A172 (cell line): ENCODE data around the gene C10orf88. TPM values are rescaled to one million over a fixed set of nuclear protein-coding genes. Genes with fewer than 3 reads are reported as not detected.

Source experiments
- DNase-seq: peaks from one replicate; pipeline ENCODE4 v3.0.0-alpha.2; 2015; ENCODE audit warnings: low spot score
- total RNA-seq: library from RNA; depleted of rRNA; stranded (reverse); fragments of >200 nt; shearing (Covaris generic); gene quantifications from 2 replicates; pipeline ENCODE4 v1.2.3, GENCODE V29; 2014; rRNA removed

Gene C10orf88
- 5.3 and 6.6 TPM in 2 replicates for total RNA-seq

- peak; percentile 93 for DNase-seq
These were observed at the start of gene C10orf88 for GRCh38 chr10:122953902-122954730. TSS of gene C10orf88 (minus strand) at chr10:122954227. CDS start at chr10:122954178, 49 bp downstream.

DNA sequence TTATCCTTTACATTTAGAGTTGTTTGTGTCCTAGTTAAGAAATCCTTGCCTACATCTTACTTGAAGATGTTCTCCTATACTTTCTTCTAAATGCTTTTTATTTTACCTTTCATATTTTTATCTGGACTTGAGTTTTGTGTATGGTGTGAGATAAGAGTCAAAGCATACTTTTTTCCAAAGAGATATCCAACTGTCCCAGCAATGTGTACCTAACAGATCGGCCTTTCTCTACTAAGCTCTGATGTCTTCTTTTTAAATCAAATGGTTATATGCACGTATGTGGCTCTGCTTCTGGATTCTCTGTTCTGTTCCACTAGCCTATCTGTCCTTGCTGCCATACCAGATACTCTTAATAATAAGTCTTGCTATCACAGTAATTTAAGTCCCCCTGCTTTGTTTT lies 47.3 kb upstream of the C10orf88 start:
- DNase-seq: no peak

- no peak for DNase-seq
These were observed 46.1 kb upstream of the C10orf88 start for GRCh38 chr10:123000155-123000554.

DNA sequence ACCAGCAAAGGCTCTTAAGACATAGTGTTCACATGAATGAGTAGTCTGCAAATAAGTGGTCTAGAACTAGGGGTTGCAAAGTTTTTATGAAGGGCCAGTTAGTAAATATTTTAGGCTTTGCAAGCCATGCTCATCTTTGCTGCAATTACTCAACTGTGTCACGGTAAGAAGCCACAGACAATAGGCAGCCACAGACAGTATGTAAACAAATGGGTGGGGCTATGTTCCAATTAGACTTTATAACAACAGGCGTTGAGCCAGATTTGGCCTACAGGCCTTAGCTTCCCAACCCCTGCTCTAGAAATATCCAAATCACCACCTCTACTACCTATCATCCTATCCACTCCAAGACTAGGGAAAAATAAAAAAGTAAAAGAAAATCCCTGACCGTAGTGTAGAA lies 45.3 kb upstream of the C10orf88 start:
- no peak for DNase-seq

DNA sequence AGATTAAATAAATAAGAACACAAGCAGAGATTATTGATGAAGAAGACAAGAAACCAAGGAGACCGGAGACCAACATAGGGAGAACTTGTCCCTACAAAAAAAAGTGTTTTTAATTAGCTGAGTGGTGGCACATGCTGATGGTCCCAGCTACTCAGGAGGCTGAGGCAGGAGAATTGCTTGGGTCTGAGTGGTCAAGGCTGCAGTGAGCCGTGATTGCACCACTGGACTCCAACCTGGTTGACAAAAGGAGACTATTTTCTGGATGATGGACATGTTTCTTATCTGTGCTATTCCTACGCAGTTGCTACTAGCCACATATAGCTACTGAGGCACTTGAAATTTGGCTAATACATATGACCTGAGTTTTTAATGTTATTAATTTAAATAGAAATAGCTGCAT lies 44.9 kb upstream of the C10orf88 start:
- no peak for DNase-seq

DNA sequence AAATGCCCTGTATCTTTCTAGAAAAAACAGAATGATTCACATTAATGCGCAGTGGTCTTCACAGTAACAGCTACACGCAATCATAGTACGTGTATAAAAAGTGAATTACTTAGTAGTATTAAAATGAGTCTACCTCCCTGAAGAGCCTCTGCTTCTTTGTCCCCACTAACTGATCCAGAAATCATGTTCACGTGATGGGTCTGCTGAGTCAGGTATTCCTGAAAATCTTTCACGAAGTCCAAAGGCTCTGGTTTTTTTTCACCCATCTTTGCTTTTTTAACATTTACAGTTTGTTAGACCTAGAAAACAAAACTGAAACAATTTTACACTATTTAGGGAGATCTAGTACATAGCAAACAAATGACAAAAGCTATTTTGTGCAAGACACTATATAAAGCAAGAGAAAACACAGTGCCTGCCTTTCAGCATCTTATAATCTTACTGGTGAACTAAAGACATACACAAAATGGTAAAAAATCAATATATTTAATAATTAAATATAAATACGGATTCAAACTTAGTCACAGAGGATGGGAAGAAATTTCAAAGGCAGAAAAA lies 44.4 kb upstream of the C10orf88 start:
- no peak for DNase-seq

GRCh38 chr10:122997864-122998263 lies 43.8 kb upstream of the C10orf88 start:
- no peak for DNase-seq

DNA sequence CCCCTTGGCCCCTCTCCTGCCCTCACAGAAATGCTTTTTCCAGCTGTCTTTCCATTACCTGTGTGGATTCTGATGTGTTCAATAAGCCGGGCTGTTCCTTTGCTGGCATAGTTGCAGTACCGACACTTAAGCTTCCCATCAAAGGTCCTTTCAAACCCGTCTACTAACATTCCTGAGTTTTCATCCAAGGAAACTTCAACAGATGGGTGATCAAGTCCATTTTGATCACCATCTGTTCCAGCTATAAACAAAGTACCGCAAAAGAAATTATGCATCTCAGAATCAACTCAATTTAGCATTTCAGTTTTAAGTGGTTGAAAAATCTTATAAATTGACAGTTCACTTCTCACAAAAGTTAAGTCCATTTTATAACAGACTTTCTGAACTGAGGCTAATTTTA lies 41.9 kb upstream of the C10orf88 start:
- no peak for DNase-seq

GRCh38 chr10:122993797-122994336 lies 39.8 kb upstream of the C10orf88 start:
- no peak for DNase-seq

GRCh38 chr10:122992031-122992585 lies 38.1 kb upstream of the C10orf88 start:
- DNase-seq: no peak

- DNase-seq: no peak
These were observed 36.3 kb upstream of the C10orf88 start for GRCh38 chr10:122990278-122990677.

DNA sequence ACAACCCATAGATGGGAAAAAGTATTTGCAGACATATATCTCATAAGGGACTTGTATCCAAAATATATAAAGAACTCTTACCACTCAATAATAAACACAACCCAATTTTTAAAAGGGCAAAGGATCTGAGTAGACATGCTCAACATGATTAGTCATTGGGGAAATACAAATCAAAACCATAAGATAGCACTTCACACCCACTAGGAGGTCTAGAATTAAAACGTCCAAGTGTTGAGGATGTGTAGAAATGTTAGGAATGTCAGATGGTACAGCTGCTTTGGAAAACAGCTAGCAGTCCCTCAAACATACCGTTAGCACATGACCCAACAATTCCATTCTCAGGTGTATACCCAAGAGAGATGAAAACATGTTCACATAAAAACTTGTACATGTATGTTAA lies 34.5 kb upstream of the C10orf88 start:
- DNase-seq: no peak

DNA sequence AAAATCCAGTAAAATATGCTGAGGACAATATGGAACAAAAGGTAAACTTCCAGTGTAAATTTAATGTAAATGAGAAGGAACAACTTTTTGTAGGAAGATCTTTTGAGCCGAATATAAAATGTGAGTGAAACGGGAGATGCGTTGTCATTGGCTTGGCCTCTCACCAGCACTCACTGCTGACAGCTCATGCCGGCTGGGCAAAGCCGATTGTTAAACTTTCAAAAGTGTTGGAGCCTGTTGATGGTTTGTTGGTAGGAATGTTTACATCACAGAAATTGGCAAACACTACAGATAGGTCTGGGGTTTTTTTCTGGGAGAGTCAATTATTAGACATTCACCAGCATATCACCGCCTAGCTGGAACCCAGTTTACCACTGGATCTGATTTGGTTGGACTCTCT lies 32.3 kb upstream of the C10orf88 start:
- no peak for DNase-seq

GRCh38 chr10:122984708-122985107 lies 30.7 kb upstream of the C10orf88 start:
- no peak for DNase-seq

- no peak for DNase-seq
These were observed 29.9 kb upstream of the C10orf88 start for GRCh38 chr10:122983898-122984297.

GRCh38 chr10:122981066-122981464 lies 27.0 kb upstream of the C10orf88 start:
- peak; percentile 26 for DNase-seq

GRCh38 chr10:122980209-122981065 lies 26.4 kb upstream of the C10orf88 start, which contains the start of gene PSTK:
TSS of gene PSTK (plus strand) at chr10:122980401. CDS start at chr10:122980480, 79 bp downstream.
- peak; percentile 72 for DNase-seq

- no peak for DNase-seq
These were observed 20.6 kb upstream of the C10orf88 start for GRCh38 chr10:122974543-122975064.

DNA sequence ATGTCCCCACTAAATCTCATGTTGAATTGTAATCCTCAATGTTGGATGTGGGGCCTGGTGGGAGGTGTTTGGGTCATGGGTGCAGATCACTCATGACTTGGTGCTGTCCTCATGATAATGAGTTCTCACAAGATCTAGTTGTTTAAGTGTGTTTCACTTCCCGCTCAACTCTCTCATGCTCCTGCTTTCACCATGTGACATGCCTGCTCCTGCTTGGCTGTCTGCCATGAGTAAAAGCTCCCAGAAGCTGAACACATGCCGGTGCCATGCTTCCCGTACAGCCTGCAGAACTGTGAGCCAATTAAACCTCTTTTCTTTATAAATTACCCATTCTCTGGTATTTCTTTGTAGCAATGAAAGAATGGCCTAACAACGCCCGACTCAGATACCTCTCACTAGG lies 20.0 kb upstream of the C10orf88 start:
- DNase-seq: no peak

DNA sequence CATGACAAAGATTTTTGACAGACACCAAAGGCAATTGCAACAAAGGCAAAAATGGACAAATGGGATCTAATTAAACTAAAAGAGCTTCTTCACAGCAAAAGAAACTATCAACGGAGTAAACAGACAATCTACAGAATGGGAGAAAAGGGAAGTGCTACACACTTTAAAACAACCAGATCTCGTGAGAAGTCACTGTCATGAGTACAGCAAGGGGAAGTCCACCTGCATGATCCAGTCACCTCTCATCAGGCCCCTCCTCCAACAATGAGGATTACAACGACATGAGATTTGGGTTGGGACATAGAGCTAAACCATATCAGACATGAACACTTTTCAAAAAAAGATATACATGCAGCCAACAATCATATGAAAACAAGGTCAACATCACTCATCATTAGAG lies 14.7 kb upstream of the C10orf88 start:
- no peak for DNase-seq

GRCh38 chr10:122966879-122967278 lies 12.9 kb upstream of the C10orf88 start:
- DNase-seq: no peak
